ENCODE data around the gene PDCD1.

DNA sequence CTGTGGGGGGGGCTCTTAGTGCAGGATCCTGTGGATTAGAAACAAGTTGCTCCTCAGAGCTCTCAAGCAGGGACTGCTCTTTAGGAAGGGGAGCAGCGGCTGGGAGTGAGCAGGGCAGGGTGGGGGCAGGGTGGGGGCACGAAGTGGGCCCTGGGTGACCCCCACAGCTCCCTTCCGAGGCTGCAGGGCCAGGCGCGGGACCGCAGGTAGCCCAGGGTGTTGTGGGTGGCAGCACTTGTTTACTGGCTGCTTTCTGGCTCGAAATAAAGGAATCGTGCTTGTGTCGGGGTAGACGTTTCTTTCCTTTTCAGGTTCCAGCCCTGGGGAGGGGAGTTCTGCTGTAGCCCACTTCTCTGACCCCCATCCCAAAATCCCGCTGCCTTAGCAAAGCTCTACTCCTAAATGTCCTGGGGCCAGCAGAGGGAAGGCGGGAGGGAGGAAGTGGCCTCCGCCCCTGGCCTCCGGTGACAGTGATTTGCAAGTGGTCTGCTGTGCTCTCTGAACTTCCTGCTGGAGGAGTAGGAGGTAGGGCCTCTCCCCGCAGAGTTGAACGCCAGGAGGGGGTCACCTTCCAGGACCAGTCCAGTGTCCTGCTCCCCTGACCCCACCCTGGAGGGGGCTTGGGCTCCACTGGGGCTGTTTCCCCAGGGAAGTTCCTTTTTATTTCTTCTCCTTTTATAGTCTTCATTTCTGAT lies 41.4 kb downstream of the PDCD1 start:
- TF ChIP-seq, protein P1, sequence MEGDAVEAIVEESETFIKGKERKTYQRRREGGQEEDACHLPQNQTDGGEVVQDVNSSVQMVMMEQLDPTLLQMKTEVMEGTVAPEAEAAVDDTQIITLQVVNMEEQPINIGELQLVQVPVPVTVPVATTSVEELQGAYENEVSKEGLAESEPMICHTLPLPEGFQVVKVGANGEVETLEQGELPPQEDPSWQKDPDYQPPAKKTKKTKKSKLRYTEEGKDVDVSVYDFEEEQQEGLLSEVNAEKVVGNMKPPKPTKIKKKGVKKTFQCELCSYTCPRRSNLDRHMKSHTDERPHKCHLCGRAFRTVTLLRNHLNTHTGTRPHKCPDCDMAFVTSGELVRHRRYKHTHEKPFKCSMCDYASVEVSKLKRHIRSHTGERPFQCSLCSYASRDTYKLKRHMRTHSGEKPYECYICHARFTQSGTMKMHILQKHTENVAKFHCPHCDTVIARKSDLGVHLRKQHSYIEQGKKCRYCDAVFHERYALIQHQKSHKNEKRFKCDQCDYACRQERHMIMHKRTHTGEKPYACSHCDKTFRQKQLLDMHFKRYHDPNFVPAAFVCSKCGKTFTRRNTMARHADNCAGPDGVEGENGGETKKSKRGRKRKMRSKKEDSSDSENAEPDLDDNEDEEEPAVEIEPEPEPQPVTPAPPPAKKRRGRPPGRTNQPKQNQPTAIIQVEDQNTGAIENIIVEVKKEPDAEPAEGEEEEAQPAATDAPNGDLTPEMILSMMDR (IDR thresholded peaks at IDR 0.05), result no peak
- TF ChIP-seq POLR2A (IDR thresholded peaks at IDR 0.05), result no peak

Data from esophagus squamous epithelium (tissue), 4 donors.